ENCODE results near the gene AOC1.

GRCh38 chr7:150902078-150903033, 50.0 kb downstream of the AOC1 start:
- TF ChIP-seq, protein P1, sequence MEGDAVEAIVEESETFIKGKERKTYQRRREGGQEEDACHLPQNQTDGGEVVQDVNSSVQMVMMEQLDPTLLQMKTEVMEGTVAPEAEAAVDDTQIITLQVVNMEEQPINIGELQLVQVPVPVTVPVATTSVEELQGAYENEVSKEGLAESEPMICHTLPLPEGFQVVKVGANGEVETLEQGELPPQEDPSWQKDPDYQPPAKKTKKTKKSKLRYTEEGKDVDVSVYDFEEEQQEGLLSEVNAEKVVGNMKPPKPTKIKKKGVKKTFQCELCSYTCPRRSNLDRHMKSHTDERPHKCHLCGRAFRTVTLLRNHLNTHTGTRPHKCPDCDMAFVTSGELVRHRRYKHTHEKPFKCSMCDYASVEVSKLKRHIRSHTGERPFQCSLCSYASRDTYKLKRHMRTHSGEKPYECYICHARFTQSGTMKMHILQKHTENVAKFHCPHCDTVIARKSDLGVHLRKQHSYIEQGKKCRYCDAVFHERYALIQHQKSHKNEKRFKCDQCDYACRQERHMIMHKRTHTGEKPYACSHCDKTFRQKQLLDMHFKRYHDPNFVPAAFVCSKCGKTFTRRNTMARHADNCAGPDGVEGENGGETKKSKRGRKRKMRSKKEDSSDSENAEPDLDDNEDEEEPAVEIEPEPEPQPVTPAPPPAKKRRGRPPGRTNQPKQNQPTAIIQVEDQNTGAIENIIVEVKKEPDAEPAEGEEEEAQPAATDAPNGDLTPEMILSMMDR (IDR thresholded peaks at IDR 0.05), result no peak
- TF ChIP-seq POLR2A (IDR thresholded peaks at IDR 0.05), result no peak
